ENCODE results near the gene RTN4R. TPM values are rescaled to one million over a fixed set of nuclear protein-coding genes. Genes with fewer than 3 reads are reported as not detected.
"Not testable (repeated sequence)": the region's sequence is repeated elsewhere in the genome, so short reads cannot be mapped to it uniquely, and the experiment has no call there.

RTN4R gene
- total RNA-seq, 1 donor from 2014 or later: 2.9 TPM

- Mint-ChIP-seq H3K4me3 (ENCODE audit: unreplicated experiment) (no peak overlapping the region), H3K9me3 (ENCODE audit: unreplicated experiment) (no peaks in the 10 kb centered on the region), H3K27me3 (ENCODE audit: low read depth, unreplicated experiment) (peaks cover 18% of the 10 kb centered on the region), H3K27ac (ENCODE audit: unreplicated experiment) (peak overlapping the region; percentile 62), H3K4me1 (ENCODE audit: low read depth, unreplicated experiment) (no peaks in the 10 kb centered on the region), H3K36me3 (ENCODE audit: low read depth, unreplicated experiment) (peaks cover 2% of the 10 kb centered on the region)
- H3K4me2 ChIP-seq (ENCODE audit: low read length): no peak overlapping the region
- H3K27ac ChIP-seq (ENCODE audit: low read depth, low read length): no peak overlapping the region
- TF ChIP-seq EZH2 (IDR thresholded peaks at IDR 0.05; ENCODE audit: insufficient read depth, low read length) (no peak), CTCF (IDR thresholded peaks at IDR 0.05; ENCODE audit: insufficient read depth, low read depth, low read length) (no peak)
- no peak overlapping the region for H3K4me3 ChIP-seq (ENCODE audit: insufficient read depth, low read depth, low read length)
- H3K79me2 ChIP-seq (ENCODE audit: insufficient read depth, low read length): no peaks in the 10 kb centered on the region
- no peaks in the 10 kb centered on the region for H3K4me1 ChIP-seq (ENCODE audit: insufficient read depth, low read length)
- no peaks in the 10 kb centered on the region for H3K9me3 ChIP-seq (ENCODE audit: insufficient read depth, low read depth, low read length)
- FAIRE-seq: no peak
- H3K27me3 ChIP-seq (ENCODE audit: insufficient read depth, low read length): no peaks in the 10 kb centered on the region
- H3K9ac ChIP-seq (ENCODE audit: low read length): no peak overlapping the region
- H2AFZ ChIP-seq (ENCODE audit: low read depth, low read length): no peak overlapping the region
- no peaks in the 10 kb centered on the region for H4K20me1 ChIP-seq (ENCODE audit: insufficient read depth, low read length)
- H3K36me3 ChIP-seq (ENCODE audit: insufficient read depth, low read length): no peaks in the 10 kb centered on the region
- no peak for DNase-seq (ENCODE audit: low read depth)
Measured at GRCh38 chr22:20264614-20265452, 3.3 kb downstream of the RTN4R start.

- H3K79me2 ChIP-seq (ENCODE audit: insufficient read depth, low read length); H3K4me1 ChIP-seq (ENCODE audit: insufficient read depth, low read length); H3K27me3 ChIP-seq (ENCODE audit: insufficient read depth, low read length); H3K27ac ChIP-seq (ENCODE audit: low read depth, low read length); FAIRE-seq; H2AFZ ChIP-seq (ENCODE audit: low read depth, low read length); DNase-seq (ENCODE audit: low read depth); H3K36me3 ChIP-seq (ENCODE audit: insufficient read depth, low read length); H3K9ac ChIP-seq (ENCODE audit: low read length); H3K36me3 Mint-ChIP-seq (ENCODE audit: low read depth, unreplicated experiment); H3K4me3 ChIP-seq (ENCODE audit: insufficient read depth, low read depth, low read length); H4K20me1 ChIP-seq (ENCODE audit: insufficient read depth, low read length); H3K4me2 ChIP-seq (ENCODE audit: low read length); H3K9me3 Mint-ChIP-seq (ENCODE audit: unreplicated experiment); H3K9me3 ChIP-seq (ENCODE audit: insufficient read depth, low read depth, low read length); H3K4me3 Mint-ChIP-seq (ENCODE audit: unreplicated experiment); H3K4me1 Mint-ChIP-seq (ENCODE audit: low read depth, unreplicated experiment): not testable (repeated sequence)
- Mint-ChIP-seq H3K27ac (ENCODE audit: unreplicated experiment) (peak overlapping the region; percentile 62), H3K27me3 (ENCODE audit: low read depth, unreplicated experiment) (peaks cover 21% of the 10 kb centered on the region)
Measured at GRCh38 chr22:20263404-20264281, 4.5 kb downstream of the RTN4R start.

GRCh38 chr22:20262582-20263147 lies 5.5 kb downstream of the RTN4R start:
- H3K9me3 ChIP-seq (ENCODE audit: insufficient read depth, low read depth, low read length): no peaks in the 10 kb centered on the region
- H3K36me3 Mint-ChIP-seq (ENCODE audit: low read depth, unreplicated experiment): peaks cover 2% of the 10 kb centered on the region
- no peak overlapping the region for H3K4me3 Mint-ChIP-seq (ENCODE audit: unreplicated experiment)
- no peak overlapping the region for H2AFZ ChIP-seq (ENCODE audit: low read depth, low read length)
- H3K79me2 ChIP-seq (ENCODE audit: insufficient read depth, low read length): no peaks in the 10 kb centered on the region
- H3K36me3 ChIP-seq (ENCODE audit: insufficient read depth, low read length): no peaks in the 10 kb centered on the region
- no peak overlapping the region for H3K4me2 ChIP-seq (ENCODE audit: low read length)
- no peak overlapping the region for H3K9ac ChIP-seq (ENCODE audit: low read length)
- no peaks in the 10 kb centered on the region for H3K9me3 Mint-ChIP-seq (ENCODE audit: unreplicated experiment)
- no peak overlapping the region for H3K27ac Mint-ChIP-seq (ENCODE audit: unreplicated experiment)
- H3K4me1 ChIP-seq (ENCODE audit: insufficient read depth, low read length): no peaks in the 10 kb centered on the region
- no peaks in the 10 kb centered on the region for H3K27me3 ChIP-seq (ENCODE audit: insufficient read depth, low read length)
- no peaks in the 10 kb centered on the region for H3K4me1 Mint-ChIP-seq (ENCODE audit: low read depth, unreplicated experiment)
- DNase-seq (ENCODE audit: low read depth): no peak
- H3K4me3 ChIP-seq (ENCODE audit: insufficient read depth, low read depth, low read length): no peak overlapping the region
- no peak for TF ChIP-seq EZH2 (IDR thresholded peaks at IDR 0.05; ENCODE audit: insufficient read depth, low read length)
- TF ChIP-seq CTCF (IDR thresholded peaks at IDR 0.05; ENCODE audit: insufficient read depth, low read depth, low read length): no peak
- no peak for FAIRE-seq
- peaks cover 21% of the 10 kb centered on the region for H3K27me3 Mint-ChIP-seq (ENCODE audit: low read depth, unreplicated experiment)
- H3K27ac ChIP-seq (ENCODE audit: low read depth, low read length): no peak overlapping the region
- no peaks in the 10 kb centered on the region for H4K20me1 ChIP-seq (ENCODE audit: insufficient read depth, low read length)
